ENCODE results near the gene JPH4. TPM values are rescaled to one million over a fixed set of nuclear protein-coding genes. Genes with fewer than 3 reads are reported as not detected.

The JPH4 gene
- total RNA-seq, 1 experiment from 2014 or later: 0.15 TPM

DNA sequence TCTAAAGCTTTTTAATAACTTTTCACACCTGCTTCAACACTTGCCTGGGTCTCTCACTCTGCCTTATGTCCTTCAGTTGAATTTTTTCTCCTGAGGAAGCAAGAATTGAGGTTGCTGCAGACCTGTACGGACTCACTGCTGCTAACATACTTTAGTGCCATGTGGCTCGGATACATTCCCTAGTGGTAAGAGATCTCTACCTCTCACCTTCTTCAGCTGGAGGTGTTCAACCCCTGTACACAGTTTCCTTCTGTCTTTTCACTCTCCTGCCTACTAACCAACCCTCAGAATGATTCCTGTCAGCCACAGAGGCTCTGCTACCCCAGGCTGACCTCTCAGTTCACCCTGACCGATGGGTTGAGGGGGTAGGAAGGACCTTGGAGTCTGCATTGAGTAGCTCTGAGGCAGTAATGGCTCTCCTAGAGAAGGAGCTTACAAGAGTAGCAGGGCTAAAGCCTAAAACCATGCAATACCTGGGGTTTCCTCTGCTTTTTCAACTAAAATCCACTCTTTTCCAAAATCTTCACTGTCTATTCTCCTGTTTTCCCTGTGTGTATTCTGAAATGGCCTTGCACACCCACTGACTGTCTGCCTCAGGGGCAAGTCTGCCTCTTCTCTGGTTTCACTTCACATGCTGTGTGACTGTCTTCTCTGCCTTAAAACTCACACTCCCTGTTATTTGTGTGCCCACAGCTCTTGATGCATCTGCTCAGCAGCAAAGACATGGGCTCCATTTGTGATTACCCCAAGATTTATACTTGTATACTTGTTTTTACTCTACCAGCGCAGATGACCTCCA, 43.5 kb upstream of the JPH4 start:
- Histone ChIP-seq H3K4me1 (ENCODE audit: control insufficient read depth in 1 of 2, insufficient read depth in 2 of 2, low read length in 2 of 2) (no peaks in the 10 kb centered on the region), H3K36me3 (ENCODE audit: control insufficient read depth in 1 of 2, insufficient read depth in 2 of 2, low read length in 2 of 2) (no peaks in the 10 kb centered on the region), H2AFZ (ENCODE audit: low read depth, low read length, poor library complexity, severe bottlenecking) (no peak overlapping the region), H3K4me3 (replicated peaks in 1 of 2; ENCODE audit: low read depth in 1 of 2, low read length in 2 of 2) (no peak overlapping the region), H3K27me3 (ENCODE audit: insufficient read depth, low read length) (no peaks in the 10 kb centered on the region), H3K27ac (ENCODE audit: low read depth, low read length) (no peak overlapping the region), H3K4me2 (ENCODE audit: low read length) (no peak overlapping the region), H3K9me2 (ENCODE audit: insufficient read depth) (no peaks in the 10 kb centered on the region), H3K9me3 (ENCODE audit: control insufficient read depth in 1 of 2, insufficient read depth in 1 of 2, low read depth in 1 of 2, low read length in 2 of 2) (peaks cover 12 to 21% of the 10 kb centered on the region in 2 experiments; a peak in 3 of 4 replicates), H4K20me1 (ENCODE audit: insufficient read depth) (no peaks in the 10 kb centered on the region), H3K79me2 (ENCODE audit: insufficient read depth, low read length) (no peaks in the 10 kb centered on the region), H3K9ac (ENCODE audit: low read length) (no peak overlapping the region)
- DNase-seq (ENCODE audit: low read depth, low spot score) (no peak), ATAC-seq (no peak)
- RAD21 ChIA-PET (ENCODE audit: low non-redundant PET in 1 of 2, low total read pairs in 2 of 2, uncharacterized antibody in 2 of 2, unreplicated experiment in 2 of 2): no interaction called here
- CTCF ChIA-PET: interaction anchor here (2.3 kb wide), 1 partner anchor 10 kb away, joined by 10 read pairs; no protein-coding TSS in a partner anchor
- intact Hi-C loops (cut with micrococcal nuclease): no loop called here
- BruUV-seq (replicated peaks): no TSS peak
- TF ChIP-seq, protein P1, sequence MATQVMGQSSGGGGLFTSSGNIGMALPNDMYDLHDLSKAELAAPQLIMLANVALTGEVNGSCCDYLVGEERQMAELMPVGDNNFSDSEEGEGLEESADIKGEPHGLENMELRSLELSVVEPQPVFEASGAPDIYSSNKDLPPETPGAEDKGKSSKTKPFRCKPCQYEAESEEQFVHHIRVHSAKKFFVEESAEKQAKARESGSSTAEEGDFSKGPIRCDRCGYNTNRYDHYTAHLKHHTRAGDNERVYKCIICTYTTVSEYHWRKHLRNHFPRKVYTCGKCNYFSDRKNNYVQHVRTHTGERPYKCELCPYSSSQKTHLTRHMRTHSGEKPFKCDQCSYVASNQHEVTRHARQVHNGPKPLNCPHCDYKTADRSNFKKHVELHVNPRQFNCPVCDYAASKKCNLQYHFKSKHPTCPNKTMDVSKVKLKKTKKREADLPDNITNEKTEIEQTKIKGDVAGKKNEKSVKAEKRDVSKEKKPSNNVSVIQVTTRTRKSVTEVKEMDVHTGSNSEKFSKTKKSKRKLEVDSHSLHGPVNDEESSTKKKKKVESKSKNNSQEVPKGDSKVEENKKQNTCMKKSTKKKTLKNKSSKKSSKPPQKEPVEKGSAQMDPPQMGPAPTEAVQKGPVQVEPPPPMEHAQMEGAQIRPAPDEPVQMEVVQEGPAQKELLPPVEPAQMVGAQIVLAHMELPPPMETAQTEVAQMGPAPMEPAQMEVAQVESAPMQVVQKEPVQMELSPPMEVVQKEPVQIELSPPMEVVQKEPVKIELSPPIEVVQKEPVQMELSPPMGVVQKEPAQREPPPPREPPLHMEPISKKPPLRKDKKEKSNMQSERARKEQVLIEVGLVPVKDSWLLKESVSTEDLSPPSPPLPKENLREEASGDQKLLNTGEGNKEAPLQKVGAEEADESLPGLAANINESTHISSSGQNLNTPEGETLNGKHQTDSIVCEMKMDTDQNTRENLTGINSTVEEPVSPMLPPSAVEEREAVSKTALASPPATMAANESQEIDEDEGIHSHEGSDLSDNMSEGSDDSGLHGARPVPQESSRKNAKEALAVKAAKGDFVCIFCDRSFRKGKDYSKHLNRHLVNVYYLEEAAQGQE (IDR thresholded peaks at IDR 0.05; ENCODE audit: low read depth): no peak
- TF ChIP-seq, protein P2, sequence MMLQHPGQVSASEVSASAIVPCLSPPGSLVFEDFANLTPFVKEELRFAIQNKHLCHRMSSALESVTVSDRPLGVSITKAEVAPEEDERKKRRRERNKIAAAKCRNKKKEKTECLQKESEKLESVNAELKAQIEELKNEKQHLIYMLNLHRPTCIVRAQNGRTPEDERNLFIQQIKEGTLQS (IDR thresholded peaks at IDR 0.05): no peak
- TF ChIP-seq ZFX (IDR thresholded peaks at IDR 0.05) (no peak), SIN3A (IDR thresholded peaks at IDR 0.05; ENCODE audit: low read depth) (no peak), EGR1 (IDR thresholded peaks at IDR 0.05; ENCODE audit: low read depth) (no peak), ZNF274 (IDR thresholded peaks at IDR 0.05; ENCODE audit: low read depth, low read length) (no peak), EZH2 (IDR thresholded peaks at IDR 0.05) (no peak), CBX3 (IDR thresholded peaks at IDR 0.05; ENCODE audit: low read depth) (no peak), YY1 (IDR thresholded peaks at IDR 0.05; ENCODE audit: extremely low read depth, insufficient replicate concordance, low read depth, low read length) (no peak), TCF7L2 (IDR thresholded peaks at IDR 0.05; ENCODE audit: borderline replicate concordance, extremely low read depth, insufficient read depth, insufficient read length) (no peak), EZH2phosphoT487 (IDR thresholded peaks at IDR 0.05; ENCODE audit: borderline replicate concordance) (no peak), POLR2AphosphoS5 (IDR thresholded peaks at IDR 0.05; ENCODE audit: low read depth, low read length) (no peak), POLR2A (IDR thresholded peaks at IDR 0.05; ENCODE audit: borderline replicate concordance, extremely low read depth, insufficient read depth, insufficient read length) (no peak), JUND (IDR thresholded peaks at IDR 0.05) (no peak), CEBPB (IDR thresholded peaks at IDR 0.05; ENCODE audit: low read depth) (no peak), FOSL1 (IDR thresholded peaks at IDR 0.05; ENCODE audit: low read depth) (no peak)
- TF ChIP-seq, protein P3, sequence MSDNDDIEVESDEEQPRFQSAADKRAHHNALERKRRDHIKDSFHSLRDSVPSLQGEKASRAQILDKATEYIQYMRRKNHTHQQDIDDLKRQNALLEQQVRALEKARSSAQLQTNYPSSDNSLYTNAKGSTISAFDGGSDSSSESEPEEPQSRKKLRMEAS (IDR thresholded peaks at IDR 0.05): no peak
- TF ChIP-seq, protein P4, sequence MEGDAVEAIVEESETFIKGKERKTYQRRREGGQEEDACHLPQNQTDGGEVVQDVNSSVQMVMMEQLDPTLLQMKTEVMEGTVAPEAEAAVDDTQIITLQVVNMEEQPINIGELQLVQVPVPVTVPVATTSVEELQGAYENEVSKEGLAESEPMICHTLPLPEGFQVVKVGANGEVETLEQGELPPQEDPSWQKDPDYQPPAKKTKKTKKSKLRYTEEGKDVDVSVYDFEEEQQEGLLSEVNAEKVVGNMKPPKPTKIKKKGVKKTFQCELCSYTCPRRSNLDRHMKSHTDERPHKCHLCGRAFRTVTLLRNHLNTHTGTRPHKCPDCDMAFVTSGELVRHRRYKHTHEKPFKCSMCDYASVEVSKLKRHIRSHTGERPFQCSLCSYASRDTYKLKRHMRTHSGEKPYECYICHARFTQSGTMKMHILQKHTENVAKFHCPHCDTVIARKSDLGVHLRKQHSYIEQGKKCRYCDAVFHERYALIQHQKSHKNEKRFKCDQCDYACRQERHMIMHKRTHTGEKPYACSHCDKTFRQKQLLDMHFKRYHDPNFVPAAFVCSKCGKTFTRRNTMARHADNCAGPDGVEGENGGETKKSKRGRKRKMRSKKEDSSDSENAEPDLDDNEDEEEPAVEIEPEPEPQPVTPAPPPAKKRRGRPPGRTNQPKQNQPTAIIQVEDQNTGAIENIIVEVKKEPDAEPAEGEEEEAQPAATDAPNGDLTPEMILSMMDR (IDR thresholded peaks at IDR 0.05 in 2 of 3, conservative IDR thresholded peaks at IDR 0.05 in 1 of 3; ENCODE audit: borderline replicate concordance in 1 of 3, insufficient read depth in 1 of 3, low read depth in 2 of 3, low read length in 2 of 3): no peak
- TF ChIP-seq, protein P5, sequence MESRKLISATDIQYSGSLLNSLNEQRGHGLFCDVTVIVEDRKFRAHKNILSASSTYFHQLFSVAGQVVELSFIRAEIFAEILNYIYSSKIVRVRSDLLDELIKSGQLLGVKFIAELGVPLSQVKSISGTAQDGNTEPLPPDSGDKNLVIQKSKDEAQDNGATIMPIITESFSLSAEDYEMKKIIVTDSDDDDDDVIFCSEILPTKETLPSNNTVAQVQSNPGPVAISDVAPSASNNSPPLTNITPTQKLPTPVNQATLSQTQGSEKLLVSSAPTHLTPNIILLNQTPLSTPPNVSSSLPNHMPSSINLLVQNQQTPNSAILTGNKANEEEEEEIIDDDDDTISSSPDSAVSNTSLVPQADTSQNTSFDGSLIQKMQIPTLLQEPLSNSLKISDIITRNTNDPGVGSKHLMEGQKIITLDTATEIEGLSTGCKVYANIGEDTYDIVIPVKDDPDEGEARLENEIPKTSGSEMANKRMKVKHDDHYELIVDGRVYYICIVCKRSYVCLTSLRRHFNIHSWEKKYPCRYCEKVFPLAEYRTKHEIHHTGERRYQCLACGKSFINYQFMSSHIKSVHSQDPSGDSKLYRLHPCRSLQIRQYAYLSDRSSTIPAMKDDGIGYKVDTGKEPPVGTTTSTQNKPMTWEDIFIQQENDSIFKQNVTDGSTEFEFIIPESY (IDR thresholded peaks at IDR 0.05; ENCODE audit: extremely low read depth, insufficient replicate concordance, low read length): no peak
- POLR2A ChIA-PET: no interaction called here
